Endothelial cell of umbilical vein (primary cell): ENCODE data around the gene ACAD9. TPM values are rescaled to one million over a fixed set of nuclear protein-coding genes. Genes with fewer than 3 reads are reported as not detected.
"Not testable (repeated sequence)": the region's sequence is repeated elsewhere in the genome, so short reads cannot be mapped to it uniquely, and the experiment has no call there.

Source experiments
- BruUV-seq: library from RNA; stranded (reverse); fragments of 400-500 nt; replicated peaks from 2 replicates; lab custom pipeline; 2021; lab: Mats Ljungman, UMichigan
- CTCF ChIA-PET: fragments of 300-600, 350-600 bp; sonication (Branson Sonifier 250); formaldehyde crosslinking; loops from one replicate; lab custom pipeline; 2021; ENCODE audit warnings: antibody characterized with exemption, inconsistent platforms; lab: Charles Lee
- POLR2A ChIA-PET: fragments of 300-600, 350-600 bp; sonication (Branson Sonifier 250); formaldehyde crosslinking; loops from one replicate; lab custom pipeline; 2021; ENCODE audit warnings: antibody characterized with exemption, inconsistent platforms; lab: Charles Lee
- DNase-seq: peaks from one replicate; pipeline ENCODE4 v3.0.0-alpha.2; 2011; ENCODE audit warnings: low read depth, low spot score
- FAIRE-seq: peaks from 2 replicates; lab custom pipeline; 2011; peaks lifted over from hg19 to GRCh38; lab: Jason Lieb, UNC
- H2AFZ ChIP-seq: 2 replicates; pipeline ENCODE4 v1.6.0; 2012; ENCODE audit warnings: low read depth, low read length, control low read depth, inconsistent platforms
- H3K27ac ChIP-seq: 2 replicates; pipeline ENCODE4 v1.5.1; 2011; ENCODE audit warnings: low read depth, mild to moderate bottlenecking, control low read depth, low read length, moderate library complexity; ENCODE audit not compliant: insufficient read depth
- H3K27me3 ChIP-seq, 2 experiments: 2 replicates each; pipeline versions ENCODE4 v1.6.0 to v1.6.1; 2011; ENCODE audit warnings: low read length in 2 of 2, mixed read lengths in 1 of 2; ENCODE audit not compliant: control insufficient read depth in 2 of 2, insufficient read depth in 2 of 2
- H3K36me3 ChIP-seq, 2 experiments: 2 replicates in 1 of 2; 3 replicates in 1 of 2; pipeline ENCODE4 v1.5.1; 2011; ENCODE audit warnings: low read length in 2 of 2, mild to moderate bottlenecking in 1 of 2, moderate library complexity in 1 of 2; ENCODE audit not compliant: control insufficient read depth in 2 of 2, insufficient read depth in 2 of 2; ENCODE audit errors: extremely low read depth in 1 of 2
- H3K4me1 ChIP-seq: 3 replicates; pipeline ENCODE4 v1.5.1; 2011; ENCODE audit warnings: mild to moderate bottlenecking, low read length; ENCODE audit not compliant: control insufficient read depth, insufficient read depth; ENCODE audit errors: extremely low read depth
- H3K4me2 ChIP-seq: 2 replicates; pipeline ENCODE4 v1.6.1; 2011; ENCODE audit warnings: low read length, control low read depth, mixed read lengths; ENCODE audit not compliant: insufficient read depth
- H3K4me3 ChIP-seq, 3 experiments: fragments of 200-600 bp in 1 of 3; sonication (generic), shearing (Covaris generic) in 1 of 3; replicated peaks in 1 of 3; 2 replicates each; pipeline ENCODE4 v1.5.1; 2011 to 2016; ENCODE audit warnings: control low read depth in 3 of 3, low read length in 3 of 3, mild to moderate bottlenecking in 2 of 3, inconsistent platforms in 1 of 3, low read depth in 1 of 3, moderate library complexity in 1 of 3; ENCODE audit not compliant: insufficient read depth in 1 of 3
- H3K79me2 ChIP-seq: 2 replicates; pipeline ENCODE4 v1.6.0; 2012; ENCODE audit warnings: low read length, inconsistent platforms; ENCODE audit not compliant: control insufficient read depth, insufficient read depth
- H3K9ac ChIP-seq: replicated peaks from 2 replicates; pipeline ENCODE3; 2011; ENCODE audit warnings: low read length, control low read depth; ENCODE audit not compliant: insufficient read depth; ENCODE audit errors: extremely low read depth
- H3K9me1 ChIP-seq: replicated peaks from 3 replicates; pipeline ENCODE4 v1.6.0; 2011; ENCODE audit warnings: mild to moderate bottlenecking, low read length; ENCODE audit not compliant: control insufficient read depth, insufficient read depth; ENCODE audit errors: extremely low read depth
- H3K9me3 ChIP-seq: replicated peaks from 2 replicates; pipeline ENCODE4 v1.5.1; 2012; ENCODE audit warnings: low read length, inconsistent platforms; ENCODE audit not compliant: control insufficient read depth, insufficient read depth
- H4K20me1 ChIP-seq: replicated peaks from 2 replicates; pipeline ENCODE3; 2011; ENCODE audit warnings: mild to moderate bottlenecking, low read length; ENCODE audit not compliant: control insufficient read depth, insufficient read depth; ENCODE audit errors: extremely low read depth
- CTCF ChIP-seq, 2 donors: IDR thresholded peaks; 1 replicate in 1 of 2; 2 replicates in 1 of 2; pipeline ENCODE4 v1.5.1; 2011; ENCODE audit warnings: low read length in 2 of 2, mild to moderate bottlenecking in 2 of 2, moderate library complexity in 2 of 2, control low read depth in 1 of 2, inconsistent platforms in 1 of 2, low read depth in 1 of 2; ENCODE audit not compliant: insufficient read depth in 1 of 2; ENCODE audit errors: extremely low read depth in 1 of 2
- EZH2 ChIP-seq: IDR thresholded peaks from 2 replicates; pipeline ENCODE4 v1.6.1; 2012; ENCODE audit warnings: borderline replicate concordance, low read depth, mild to moderate bottlenecking, moderate library complexity, low read length, inconsistent platforms; ENCODE audit not compliant: severe bottlenecking
- FOS ChIP-seq: IDR thresholded peaks from 2 replicates; pipeline ENCODE4 v1.6.1; 2011; ENCODE audit warnings: mild to moderate bottlenecking, low read length, moderate library complexity, borderline replicate concordance; ENCODE audit not compliant: insufficient read depth
- GATA2 ChIP-seq: IDR thresholded peaks from 2 replicates; pipeline ENCODE4 v1.7.0; 2011; ENCODE audit warnings: low read depth, mild to moderate bottlenecking, moderate library complexity, mixed read lengths, low read length; ENCODE audit not compliant: insufficient read length, insufficient read depth
- JUN ChIP-seq: IDR thresholded peaks from 2 replicates; pipeline ENCODE4 v1.6.1; 2011; ENCODE audit warnings: borderline replicate concordance, low read depth; ENCODE audit not compliant: insufficient read length, insufficient read depth
- MYC ChIP-seq: IDR thresholded peaks from one replicate; pipeline ENCODE4 v1.6.1; 2011; ENCODE audit warnings: mild to moderate bottlenecking, low read depth, low read length
- POLR2A ChIP-seq: IDR thresholded peaks from 2 replicates; pipeline ENCODE4 v1.6.1; 2012; ENCODE audit warnings: low read depth, mild to moderate bottlenecking, control low read depth, low read length
- POLR2AphosphoS5 ChIP-seq: IDR thresholded peaks from 2 replicates; pipeline ENCODE4 v1.6.1; 2012; ENCODE audit warnings: low read depth, mild to moderate bottlenecking, control low read depth, low read length, moderate library complexity; ENCODE audit not compliant: insufficient read depth
- dilution Hi-C: fragments of 300-500 bp; cut with MboI; formaldehyde crosslinking; loops from one replicate; pipeline ENCODE4 v1.15.0; 2019; ENCODE audit warnings: low sequenced_read_pairs; ENCODE audit not compliant: extremely low pct_ligation_motif_present
- intact Hi-C: fragments of 100-400 bp; cut with micrococcal nuclease; formaldehyde crosslinking; loops from one replicate; pipeline ENCODE4 v1.10.0; 2022
- polyA plus RNA-seq, 4 experiments: library from polyadenylated mRNA; depleted of rRNA in 3 of 4; stranded (reverse) in 3 of 4; unstranded in 1 of 4; fragments of >200 nt; gene quantifications; 2 replicates each; pipeline versions ENCODE4 v1.2.1 to v1.2.3, GENCODE V29; 2011 to 2012; ENCODE audit warnings: missing spikeins in 1 of 4
- total RNA-seq: library from RNA; stranded (reverse); gene quantifications from 2 replicates; pipeline ENCODE4 v1.2.3, GENCODE V29; 2021
- TF ChIP-seq, protein P1 (sequence below): IDR thresholded peaks from 2 replicates; pipeline ENCODE4 v1.6.1; 2011; ENCODE audit not compliant: insufficient read depth, insufficient read length

Gene ACAD9
- total and polyA plus RNA-seq, 2 donors (not counting 3 experiments of a cell fraction or from before 2014, with no cell fraction given) = 58.6 to 65.8 TPM

DNA sequence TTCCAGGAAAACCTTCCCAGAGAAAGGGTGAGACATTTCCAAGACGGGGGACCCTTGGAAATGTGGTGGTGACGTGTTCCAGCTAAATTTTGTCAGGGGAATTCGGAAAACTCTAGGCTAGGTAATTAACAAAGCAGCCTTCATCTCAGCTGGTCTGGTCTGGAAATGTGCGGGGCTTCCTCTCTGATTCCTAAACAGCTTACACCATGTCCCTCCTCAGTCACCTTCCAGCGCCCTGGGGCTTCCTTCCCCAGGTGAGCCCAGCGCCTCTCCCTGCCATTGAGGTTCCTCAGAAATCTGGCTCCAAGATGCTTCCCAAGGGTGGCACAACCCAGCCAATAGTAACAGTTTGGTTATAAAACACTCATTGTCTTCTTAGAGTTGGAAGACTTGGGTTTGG lies 571 bp downstream of the ACAD9 start:
- no TSS peak for BruUV-seq
- H3K79me2 ChIP-seq = peaks cover 42% of the 10 kb centered on the region
- POLR2A ChIA-PET = interaction anchor here (0.9 to 3.0 kb wide), 2 partner anchors 199 to 369 kb away, joined by 3 to 12 read pairs; partner anchors contain the start of gene COPG1

GRCh38 chr3:128880455-128880854 lies 1.0 kb downstream of the ACAD9 start:
- H3K27ac ChIP-seq, intact Hi-C loops: not testable (repeated sequence)

More for the DNA sequence above, 571 bp downstream of the ACAD9 start:
- Histone ChIP-seq H3K9me1 (no peaks in the 10 kb centered on the region), H3K9ac (peak overlapping the region; percentile 99), H3K27ac (peak overlapping the region; percentile 79), H3K4me3 (peak overlapping the region; percentile 81 to 91 (median 90)), H3K27me3 (peaks cover 2 to 3% of the 10 kb centered on the region in 2 experiments), H3K4me1 (peaks cover 23% of the 10 kb centered on the region), H3K9me3 (no peaks in the 10 kb centered on the region), H4K20me1 (no peaks in the 10 kb centered on the region), H2AFZ (peak overlapping the region; percentile 80), H3K36me3 (peaks cover 2 to 9% of the 10 kb centered on the region in 2 experiments), H3K4me2 (peak overlapping the region; percentile 75)
- no peak for DNase-seq
- intact Hi-C loops = loop anchor here (1.0 to 5.0 kb wide), 5 partner anchors 42 to 369 kb away; partner anchors contain the start of genes COPG1 and RAB7A
- CTCF ChIA-PET = interaction anchor here (1.6 to 2.6 kb wide), 3 partner anchors 33 to 199 kb away, joined by 3 to 22 read pairs (median 10); no protein-coding TSS in a partner anchor
- dilution Hi-C loops = no loop called here
- no peak for TF ChIP-seq POLR2AphosphoS5
- TF ChIP-seq, protein P1, sequence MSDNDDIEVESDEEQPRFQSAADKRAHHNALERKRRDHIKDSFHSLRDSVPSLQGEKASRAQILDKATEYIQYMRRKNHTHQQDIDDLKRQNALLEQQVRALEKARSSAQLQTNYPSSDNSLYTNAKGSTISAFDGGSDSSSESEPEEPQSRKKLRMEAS = no peak
- no peak for TF ChIP-seq EZH2
- no peak for TF ChIP-seq POLR2A
- no peak for TF ChIP-seq FOS
- no peak for TF ChIP-seq GATA2
- TF ChIP-seq CTCF (IDR thresholded peaks at IDR 0.05; ENCODE audit: extremely low read depth in 1 of 2, insufficient read depth in 1 of 2, low read depth in 1 of 2, low read length in 2 of 2) = no peak
- TF ChIP-seq JUN = no peak
- no peak for TF ChIP-seq MYC
- peak; percentile 44 for FAIRE-seq

More at GRCh38 chr3:128880455-128880854, 1.0 kb downstream of the ACAD9 start:
- DNase-seq, H3K9me1 ChIP-seq, H3K27me3 ChIP-seq, BruUV-seq, H4K20me1 ChIP-seq, FAIRE-seq, H3K9ac ChIP-seq, H3K9me3 ChIP-seq, dilution Hi-C loops, POLR2A ChIA-PET, H2AFZ ChIP-seq: not testable (repeated sequence)
- Histone ChIP-seq H3K4me2 (peak overlapping the region; percentile 75), H3K4me1 (peaks cover 23% of the 10 kb centered on the region), H3K79me2 (peaks cover 43% of the 10 kb centered on the region), H3K36me3 (peaks cover 2 to 10% of the 10 kb centered on the region in 2 experiments), H3K4me3 (peak overlapping the region in 1 of 3 experiments; percentile 91)
- CTCF ChIA-PET = interaction anchor here (1.6 to 2.6 kb wide), 2 partner anchors 33 to 200 kb away, joined by 3 to 22 read pairs; no protein-coding TSS in a partner anchor
